Kidney (tissue), 14 donors: Measurements from ENCODE around the gene PRB2. TPM values are rescaled to one million over a fixed set of nuclear protein-coding genes. Genes with fewer than 3 reads are reported as not detected.
"Not testable (repeated sequence)": the region's sequence is repeated elsewhere in the genome, so short reads cannot be mapped to it uniquely, and the experiment has no call there.

Source experiments
- DNase-seq, 5 donors: peaks; one replicate each; pipeline ENCODE4 v3.0.0-alpha.2; 2013 to 2020
- FAIRE-seq: peaks from 2 replicates; lab custom pipeline; 2012; peaks lifted over from hg19 to GRCh38; lab: Jason Lieb, UNC
- H3K27ac ChIP-seq, 2 donors: one replicate each; pipeline ENCODE4 v1.7.0; 2013; ENCODE audit warnings: low read depth in 2 of 2, low read length in 2 of 2, inconsistent platforms in 1 of 2
- H3K27me3 ChIP-seq: one replicate; pipeline ENCODE4 v1.7.1; 2013; ENCODE audit warnings: low read length, inconsistent platforms; ENCODE audit not compliant: control insufficient read depth, insufficient read depth
- H3K36me3 ChIP-seq, 3 donors: one replicate each; pipeline versions ENCODE4 v1.7.0 to v1.7.1; 2013; ENCODE audit warnings: low read length in 3 of 3, control low read depth in 1 of 3, inconsistent platforms in 1 of 3; ENCODE audit not compliant: insufficient read depth in 3 of 3, control insufficient read depth in 2 of 3
- H3K4me1 ChIP-seq, 3 donors: one replicate each; pipeline versions ENCODE4 v1.7.0 to v1.7.1; 2013; ENCODE audit warnings: low read length in 3 of 3, inconsistent platforms in 1 of 3, low read depth in 1 of 3; ENCODE audit not compliant: control insufficient read depth in 2 of 3, insufficient read depth in 2 of 3
- H3K4me3 ChIP-seq, 3 donors: one replicate each; pipeline versions ENCODE4 v1.7.0 to v1.8.1; 2013; ENCODE audit warnings: low read length in 3 of 3, control low read depth in 1 of 3, inconsistent platforms in 1 of 3
- H3K9ac ChIP-seq, 3 donors: one replicate each; pipeline versions ENCODE4 v1.7.0 to v1.7.1; 2013; ENCODE audit warnings: low read length in 3 of 3, control low read depth in 1 of 3, inconsistent platforms in 1 of 3
- H3K9me3 ChIP-seq, 3 donors: one replicate each; pipeline versions ENCODE4 v1.7.0 to v1.7.1; 2013; ENCODE audit warnings: low read length in 3 of 3, control low read depth in 1 of 3, inconsistent platforms in 1 of 3; ENCODE audit not compliant: control insufficient read depth in 2 of 3, insufficient read depth in 1 of 3
- CTCF ChIP-seq: IDR thresholded peaks from 3 replicates; pipeline ENCODE4 v1.5.1; 2012; ENCODE audit warnings: mild to moderate bottlenecking, moderate library complexity, borderline replicate concordance; ENCODE audit not compliant: insufficient read depth; ENCODE audit errors: extremely low read depth
- intact Hi-C: fragments of 100-400 bp; cut with DNase I; formaldehyde crosslinking; loops from one replicate; pipeline ENCODE4 v1.11.1; 2022
- polyA plus RNA-seq: library from polyadenylated mRNA; stranded (reverse); fragments of 350-450 nt; fragmentation: Illumina TruSeq; extraction: RNeasy Lipid Tissue Mini Kit (QIAGEN cat#74804); gene quantifications from one replicate; pipeline ENCODE4 v1.2.3, GENCODE V29; 2014; ENCODE audit warnings: low read depth, low replicate concordance; ENCODE audit not compliant: insufficient read depth
- total RNA-seq: library from RNA; stranded (reverse); fragmentation: NEBNext Ultra II Directional; extraction: Animal tissue kit (Norgen Biotek cat#: 25700); gene quantifications from one replicate; pipeline ENCODE4 v1.2.1, GENCODE V29; 2021
- donor health status: control.
- donor health status: control.
- donor health status: control.
- donor health status: control.
- donor health status: control.
- donor health status: DM: yes; HTN: yes; CAD: no.
- donor health status: Normal renal cell carcinoma (clear cell type).

The PRB2 gene
- total and polyA plus RNA-seq, 2 donors from 2014 or later: not detected

GRCh38 chr12:11361151-11361550, 34.2 kb downstream of the PRB2 start:
- H3K36me3 ChIP-seq: no peaks in the 10 kb centered on the region
- no peaks in the 10 kb centered on the region for H3K9me3 ChIP-seq
- DNase-seq (no peak), FAIRE-seq (no peak)
- no peak overlapping the region for H3K27ac ChIP-seq
- intact Hi-C loops: no loop called here
- no peak overlapping the region for H3K9ac ChIP-seq
- no peak for TF ChIP-seq CTCF
- H3K27me3 ChIP-seq: no peaks in the 10 kb centered on the region
- H3K4me3 ChIP-seq: no peak overlapping the region
- H3K4me1 ChIP-seq: no peaks in the 10 kb centered on the region

GRCh38 chr12:11360205-11360883, 35.0 kb downstream of the PRB2 start:
- FAIRE-seq, H3K4me1 ChIP-seq: not testable (repeated sequence)

GRCh38 chr12:11351736-11352135, 43.6 kb downstream of the PRB2 start:
- intact Hi-C loops, H3K27me3 ChIP-seq, H3K9me3 ChIP-seq, H3K9ac ChIP-seq, H3K4me3 ChIP-seq, H3K36me3 ChIP-seq, H3K27ac ChIP-seq, FAIRE-seq, DNase-seq, H3K4me1 ChIP-seq: not testable (repeated sequence)

More at GRCh38 chr12:11360205-11360883, 35.0 kb downstream of the PRB2 start:
- H3K9ac ChIP-seq, H3K36me3 ChIP-seq, H3K9me3 ChIP-seq, H3K27me3 ChIP-seq, DNase-seq, H3K4me3 ChIP-seq, intact Hi-C loops, H3K27ac ChIP-seq: not testable (repeated sequence)

GRCh38 chr12:11348439-11348838, 46.9 kb downstream of the PRB2 start:
- Histone ChIP-seq H3K4me1 (no peaks in the 10 kb centered on the region), H3K27me3 (no peaks in the 10 kb centered on the region), H3K4me3 (no peak overlapping the region), H3K36me3 (no peaks in the 10 kb centered on the region), H3K27ac (no peak overlapping the region), H3K9me3 (peaks cover 0 to 3% (median 0%) of the 10 kb centered on the region in 3 donors), H3K9ac (no peak overlapping the region)
- DNase-seq (peak in 1 of 5 donors; percentile 32), FAIRE-seq (no peak)
- intact Hi-C loops: no loop called here
- no peak for TF ChIP-seq CTCF
